Subcutaneous adipose tissue (tissue), 4 donors: ENCODE measurements around the gene CCL1. TPM values are rescaled to one million over a fixed set of nuclear protein-coding genes. Genes with fewer than 3 reads are reported as not detected.

ENCODE experiments used
- total RNA-seq, 4 donors: library from RNA; depleted of rRNA; stranded (reverse); fragments of >200 nt; gene quantifications; one replicate each; pipeline ENCODE4 v1.1.0, GENCODE V29; 2016
- TF ChIP-seq, protein P1 (sequence below): fragments of 450-650 bp; IDR thresholded peaks from one replicate; pipeline ENCODE4 v1.5.1; 2016; ENCODE audit warnings: low read depth, mild to moderate bottlenecking, control low read depth, antibody characterized with exemption, moderate library complexity

The CCL1 gene
- total RNA-seq, 4 donors from 2014 or later, result not detected

DNA sequence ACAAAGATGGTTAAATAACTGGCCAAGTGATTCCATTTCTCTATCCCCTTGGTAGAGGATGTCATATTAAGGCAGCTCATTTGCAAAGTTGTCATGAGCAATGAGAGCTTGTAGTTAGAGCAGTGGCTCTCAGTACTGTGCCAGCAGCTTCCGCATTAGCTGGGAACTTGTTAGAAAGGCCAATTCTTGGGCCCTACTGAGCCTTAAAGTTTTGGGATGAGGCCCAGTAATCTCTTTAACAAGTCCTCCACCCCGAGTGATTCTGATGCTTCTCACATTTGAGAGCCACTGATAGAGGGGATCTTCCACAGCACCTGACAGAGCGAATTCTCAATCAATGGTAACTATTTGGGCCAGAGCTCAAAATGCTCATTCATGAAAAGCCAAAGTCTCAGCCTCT lies 20.2 kb upstream of the CCL1 start:
- TF ChIP-seq, protein P1, sequence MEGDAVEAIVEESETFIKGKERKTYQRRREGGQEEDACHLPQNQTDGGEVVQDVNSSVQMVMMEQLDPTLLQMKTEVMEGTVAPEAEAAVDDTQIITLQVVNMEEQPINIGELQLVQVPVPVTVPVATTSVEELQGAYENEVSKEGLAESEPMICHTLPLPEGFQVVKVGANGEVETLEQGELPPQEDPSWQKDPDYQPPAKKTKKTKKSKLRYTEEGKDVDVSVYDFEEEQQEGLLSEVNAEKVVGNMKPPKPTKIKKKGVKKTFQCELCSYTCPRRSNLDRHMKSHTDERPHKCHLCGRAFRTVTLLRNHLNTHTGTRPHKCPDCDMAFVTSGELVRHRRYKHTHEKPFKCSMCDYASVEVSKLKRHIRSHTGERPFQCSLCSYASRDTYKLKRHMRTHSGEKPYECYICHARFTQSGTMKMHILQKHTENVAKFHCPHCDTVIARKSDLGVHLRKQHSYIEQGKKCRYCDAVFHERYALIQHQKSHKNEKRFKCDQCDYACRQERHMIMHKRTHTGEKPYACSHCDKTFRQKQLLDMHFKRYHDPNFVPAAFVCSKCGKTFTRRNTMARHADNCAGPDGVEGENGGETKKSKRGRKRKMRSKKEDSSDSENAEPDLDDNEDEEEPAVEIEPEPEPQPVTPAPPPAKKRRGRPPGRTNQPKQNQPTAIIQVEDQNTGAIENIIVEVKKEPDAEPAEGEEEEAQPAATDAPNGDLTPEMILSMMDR, result no peak

DNA sequence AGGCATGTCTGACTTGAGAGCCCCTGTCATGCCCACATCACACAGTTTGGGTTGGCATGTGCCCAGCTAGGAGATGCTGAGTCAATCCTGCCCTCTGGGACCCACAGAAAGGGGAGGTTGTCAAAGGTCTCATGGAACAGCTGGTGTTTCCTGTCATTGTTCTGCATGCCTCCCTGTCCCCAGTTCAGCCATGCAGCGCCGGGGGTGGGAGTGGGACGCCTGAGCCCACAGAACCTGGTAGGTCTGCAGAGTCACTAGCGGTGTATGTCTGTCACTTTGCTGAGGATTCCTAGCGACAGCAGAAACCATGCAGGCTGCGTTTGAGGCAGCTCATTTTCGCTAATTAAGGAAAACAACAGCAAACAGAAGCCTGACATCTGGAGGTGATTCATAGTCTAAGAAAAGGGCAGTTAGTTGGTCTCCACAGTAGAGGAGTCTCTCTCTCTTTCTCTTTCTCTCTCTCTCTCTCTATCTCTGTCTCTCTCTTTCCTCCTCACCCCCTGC lies 19.6 kb upstream of the CCL1 start:
- TF ChIP-seq, protein P1, result no peak

DNA sequence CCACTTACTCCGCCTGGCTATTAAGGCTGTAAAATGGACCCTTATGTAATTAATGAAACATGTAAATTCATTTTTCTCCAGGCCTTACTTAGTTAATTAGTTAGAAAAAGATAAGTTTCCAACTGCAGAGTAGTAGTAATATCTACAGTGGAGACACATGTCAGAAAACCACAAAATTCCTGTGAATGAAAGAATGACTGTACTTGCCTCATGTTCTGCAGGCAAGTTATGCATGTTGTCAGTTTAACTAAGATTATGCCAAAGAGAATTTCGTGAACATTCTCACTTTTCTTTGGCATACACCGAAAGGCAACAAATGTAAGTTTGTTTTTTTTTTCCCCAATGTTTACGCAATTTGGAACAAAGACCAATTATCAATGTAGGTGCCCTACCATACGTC lies 16.8 kb upstream of the CCL1 start:
- TF ChIP-seq, protein P1, result no peak

DNA sequence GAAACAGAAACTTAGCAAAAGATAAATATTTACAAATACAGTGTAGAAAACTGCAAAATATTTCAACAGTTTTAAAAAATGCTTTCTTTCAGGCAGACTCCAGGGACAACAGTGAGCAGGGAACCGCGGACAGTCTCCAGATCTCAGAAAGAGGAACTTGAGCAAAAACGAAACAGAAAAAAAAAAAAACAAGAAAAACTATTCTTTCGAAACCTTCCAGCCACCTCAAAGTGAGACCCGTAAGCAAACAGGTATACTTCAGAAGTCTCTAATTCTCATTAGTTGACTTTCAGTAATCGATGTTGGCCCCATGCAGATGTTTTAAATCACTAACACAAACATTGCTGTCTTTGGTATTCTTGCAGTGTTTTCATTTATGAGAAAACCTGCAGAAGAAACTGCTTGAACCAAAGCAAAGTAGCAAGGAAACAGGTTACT lies 15.7 kb upstream of the CCL1 start:
- TF ChIP-seq, protein P1, result no peak

DNA sequence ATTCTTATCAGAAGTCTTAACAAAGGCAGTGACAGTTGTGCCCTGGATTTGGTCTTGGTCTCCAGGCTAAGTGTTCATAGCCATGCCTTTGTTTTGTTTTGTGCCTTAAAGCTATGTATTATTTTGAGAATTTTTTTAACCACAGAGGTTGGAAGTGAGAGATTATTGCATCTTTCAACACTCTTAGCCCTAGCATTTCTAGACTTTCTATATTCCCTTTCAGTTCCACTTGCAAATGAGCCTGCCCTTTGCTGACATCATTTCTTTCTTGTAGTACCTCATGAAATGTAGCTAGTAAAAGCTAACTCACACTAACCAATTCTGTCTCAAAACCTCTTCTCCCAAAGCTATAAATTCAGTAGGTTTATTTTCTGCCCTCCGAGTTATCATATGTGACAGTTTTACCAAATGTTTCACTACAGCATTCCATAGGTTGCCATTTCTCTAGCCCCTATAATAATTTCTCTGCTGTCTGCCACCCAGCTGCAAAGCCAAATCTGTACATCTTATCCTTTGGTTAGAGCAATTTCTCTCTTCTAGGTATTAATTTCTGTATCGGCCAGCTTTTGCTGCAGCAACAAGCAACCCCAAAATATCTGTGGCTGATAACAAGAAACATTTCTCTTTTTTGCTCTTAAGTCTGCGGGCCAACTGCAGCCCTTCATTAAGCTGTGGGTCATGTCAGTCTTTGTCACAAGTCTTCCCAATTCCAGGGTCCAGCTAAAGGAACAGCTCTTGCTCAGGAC lies 14.2 kb upstream of the CCL1 start:
- TF ChIP-seq, protein P1, result no peak

DNA sequence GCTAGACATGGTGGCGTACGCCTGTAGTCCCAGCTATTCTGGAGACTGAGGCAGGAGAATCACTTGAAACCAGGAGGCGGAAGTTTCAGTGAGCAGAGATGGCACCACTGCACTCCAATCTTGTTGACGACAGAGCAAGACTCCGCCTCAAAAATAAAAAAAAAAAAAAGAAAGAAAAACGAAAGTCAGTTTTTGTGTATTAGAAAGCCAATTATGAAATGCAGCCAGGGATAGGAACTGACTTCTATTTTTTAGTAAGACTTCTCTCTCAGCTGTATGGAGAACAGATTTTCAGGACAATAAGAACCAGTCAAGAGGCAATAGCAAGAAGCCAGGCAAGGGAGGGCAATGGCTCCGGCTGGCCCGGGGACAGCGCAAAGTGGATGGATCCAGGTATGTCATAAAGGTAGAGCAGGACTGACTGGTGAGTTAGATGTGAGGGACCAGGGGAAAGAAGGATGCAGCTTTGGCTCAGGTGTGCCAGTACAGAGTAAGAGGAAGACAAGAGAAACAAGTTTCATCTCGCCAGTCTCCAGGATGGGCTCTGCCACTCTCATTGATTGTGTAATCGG lies 12.5 kb upstream of the CCL1 start:
- TF ChIP-seq, protein P1, result no peak

DNA sequence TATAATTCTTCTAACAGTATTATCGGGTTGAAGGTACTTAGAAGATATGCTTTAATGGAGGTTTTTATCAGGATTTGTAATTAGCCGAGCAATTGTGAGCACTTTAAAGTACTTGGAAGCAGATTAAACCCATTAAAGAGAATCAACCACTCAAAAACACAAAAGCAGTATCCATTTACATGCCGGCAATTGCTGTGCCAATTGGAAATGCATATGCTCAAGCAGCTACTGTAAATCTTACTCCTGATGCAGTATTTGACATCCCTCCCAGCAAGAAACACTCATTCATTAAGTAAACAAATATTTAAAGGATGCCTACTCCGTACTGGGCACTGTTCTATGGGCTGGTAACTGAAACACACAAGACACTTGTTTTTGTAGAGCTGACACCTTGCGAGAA lies 11.4 kb upstream of the CCL1 start:
- TF ChIP-seq, protein P1, result no peak
